GM23248 (cell line): ENCODE measurements around the gene FRMPD4. TPM values are rescaled to one million over a fixed set of nuclear protein-coding genes. Genes with fewer than 3 reads are reported as not detected.

Experiments used
- DNase-seq: peaks from one replicate; pipeline ENCODE4 v3.0.0-alpha.2; 2015
- H2AFZ ChIP-seq: fragments of 200-600 bp; sonication (generic); 2 replicates; pipeline ENCODE4 v1.6.1; 2016; ENCODE audit warnings: antibody characterized with exemption
- H3F3A ChIP-seq: fragments of 200-600 bp; sonication (generic); 2 replicates; pipeline ENCODE4 v1.6.1; 2016; ENCODE audit warnings: mild to moderate bottlenecking, antibody characterized with exemption, mixed run types; ENCODE audit not compliant: insufficient read depth
- H3K27ac ChIP-seq: fragments of 200-600 bp; sonication (generic); 2 replicates; pipeline ENCODE4 v1.5.1; 2016; ENCODE audit warnings: mild to moderate bottlenecking
- H3K27me3 ChIP-seq: fragments of 200-600 bp; sonication (generic); replicated peaks from 2 replicates; pipeline ENCODE4 v1.6.1; 2016; ENCODE audit warnings: mild to moderate bottlenecking; ENCODE audit not compliant: insufficient read depth
- H3K36me3 ChIP-seq: fragments of 200-600 bp; sonication (generic); 2 replicates; pipeline ENCODE4 v1.6.1; 2016; ENCODE audit warnings: low read depth, mild to moderate bottlenecking
- H3K4me1 ChIP-seq: fragments of 200-600 bp; sonication (generic); 2 replicates; pipeline ENCODE4 v1.6.1; 2016; ENCODE audit warnings: mild to moderate bottlenecking; ENCODE audit not compliant: insufficient read depth
- H3K4me2 ChIP-seq: fragments of 200-600 bp; sonication (generic); one replicate; pipeline ENCODE4 v1.6.1; 2016; ENCODE audit warnings: mild to moderate bottlenecking; ENCODE audit not compliant: unreplicated experiment
- H3K4me3 ChIP-seq: fragments of 200-600 bp; sonication (generic); 2 replicates; pipeline ENCODE4 v1.5.1; 2016; ENCODE audit warnings: mild to moderate bottlenecking
- H3K79me2 ChIP-seq: fragments of 200-600 bp; sonication (generic); 2 replicates; pipeline ENCODE4 v1.6.1; 2016; ENCODE audit warnings: mild to moderate bottlenecking; ENCODE audit not compliant: insufficient read depth
- H3K9ac ChIP-seq: fragments of 200-600 bp; sonication (generic); 2 replicates; pipeline ENCODE4 v1.6.1; 2016; ENCODE audit warnings: mild to moderate bottlenecking
- H3K9me2 ChIP-seq: fragments of 200-600 bp; sonication (generic); 2 replicates; pipeline ENCODE4 v1.6.1; 2016; ENCODE audit warnings: mixed run types, mild to moderate bottlenecking, moderate library complexity; ENCODE audit not compliant: insufficient read depth
- H3K9me3 ChIP-seq: fragments of 200-600 bp; sonication (generic); one replicate; pipeline ENCODE4 v1.6.1; 2017; ENCODE audit warnings: low read depth
- H4K20me1 ChIP-seq: fragments of 200-600 bp; sonication (generic); 2 replicates; pipeline ENCODE4 v1.6.0; 2016; ENCODE audit not compliant: insufficient read depth
- EZH2 ChIP-seq: fragments of 200-600 bp; sonication (generic); IDR thresholded peaks from 2 replicates; pipeline ENCODE4 v1.6.1; 2018; ENCODE audit warnings: antibody characterized with exemption, mild to moderate bottlenecking; ENCODE audit not compliant: insufficient read depth, poor library complexity, severe bottlenecking
- EZH2phosphoT487 ChIP-seq: fragments of 200-600 bp; sonication (generic); IDR thresholded peaks from 2 replicates; pipeline ENCODE4 v1.6.1; 2018; ENCODE audit warnings: antibody characterized with exemption, moderate library complexity, mild to moderate bottlenecking, low read depth; ENCODE audit not compliant: insufficient read depth
- WGBS, 2 experiments: methylation state at CpG; one replicate each; pipeline ENCODE4 v1.1.6; 2015 to 2017; ENCODE audit warnings: low lambda C conversion rate in 2 of 2, low coverage in 1 of 2; ENCODE audit errors: missing lambda C conversion rate in 2 of 2; 5-methylcytosine and 5-hydroxymethylcytosine counted together
- in situ Hi-C: fragments of 300-500 bp; cut with MboI; formaldehyde crosslinking; loops from 2 replicates; pipeline ENCODE4 v1.15.0; 2020
- polyA plus RNA-seq: library from polyadenylated mRNA; unstranded; fragments of >200 nt; fragmentation: Nextera tagmentation; extraction: Ambion mirVana; gene quantifications from 2 replicates; pipeline ENCODE4 v1.2.1, GENCODE V29; 2016
- total RNA-seq: library from RNA; depleted of rRNA; stranded (reverse); fragments of >200 nt; shearing (Covaris generic); gene quantifications from 2 replicates; pipeline ENCODE4 v1.2.3, GENCODE V29; 2014

Gene FRMPD4
- total and polyA plus RNA-seq, 2 experiments from 2014 or later = 0.04 TPM; not detected in 1

DNA sequence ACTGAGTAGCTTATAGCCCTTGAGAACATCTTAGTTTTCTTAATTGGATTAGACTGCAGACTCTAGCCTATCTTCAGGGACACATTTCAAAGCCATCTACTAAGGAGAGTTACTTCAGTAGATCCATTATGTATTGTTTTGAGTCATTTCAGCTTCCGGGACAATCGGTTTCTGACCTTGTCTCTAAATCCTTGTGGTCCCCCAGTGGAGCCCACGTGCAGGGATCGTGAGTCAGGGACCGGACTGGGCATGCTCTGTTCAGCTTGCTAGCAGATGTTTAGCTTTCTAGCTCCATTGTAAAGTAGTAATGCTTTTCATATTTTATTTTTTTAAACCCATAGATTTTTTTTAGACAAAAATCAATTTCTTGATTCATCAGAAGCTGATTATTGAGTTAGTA, 441.0 kb downstream of the FRMPD4 start:
- Histone ChIP-seq H3K27me3 (no peaks in the 10 kb centered on the region), H3K27ac (no peak overlapping the region), H2AFZ (no peak overlapping the region), H4K20me1 (no peaks in the 10 kb centered on the region), H3K36me3 (no peaks in the 10 kb centered on the region), H3F3A (no peaks in the 10 kb centered on the region), H3K9me3 (no peaks in the 10 kb centered on the region), H3K4me2 (no peak overlapping the region), H3K4me1 (no peaks in the 10 kb centered on the region), H3K9ac (no peak overlapping the region), H3K4me3 (no peak overlapping the region), H3K9me2 (no peaks in the 10 kb centered on the region), H3K79me2 (no peaks in the 10 kb centered on the region)
- DNase-seq = no peak
- TF ChIP-seq EZH2phosphoT487 = no peak
- WGBS, 2 experiments = 0 to 3% methylated on average over 5 of the region's 5 CpGs
- in situ Hi-C loops = no loop called here

- TF ChIP-seq EZH2 (no peak), EZH2phosphoT487 (no peak)
- Histone ChIP-seq H2AFZ (no peak overlapping the region), H3K4me2 (no peak overlapping the region), H3K4me3 (no peak overlapping the region), H4K20me1 (no peaks in the 10 kb centered on the region), H3F3A (no peaks in the 10 kb centered on the region), H3K9me2 (no peaks in the 10 kb centered on the region), H3K27me3 (no peaks in the 10 kb centered on the region), H3K36me3 (no peaks in the 10 kb centered on the region), H3K27ac (no peak overlapping the region), H3K4me1 (no peaks in the 10 kb centered on the region), H3K9ac (no peak overlapping the region), H3K79me2 (no peaks in the 10 kb centered on the region), H3K9me3 (no peaks in the 10 kb centered on the region)
- in situ Hi-C loops = no loop called here
- 9 to 10% methylated on average over 3 of the region's 3 CpGs for WGBS, 2 experiments
- no peak for DNase-seq
Measured at GRCh38 chrX:12580548-12580947, 442.3 kb downstream of the FRMPD4 start.

GRCh38 chrX:12581546-12581945, 443.3 kb downstream of the FRMPD4 start:
- H3K9ac ChIP-seq = no peak overlapping the region
- H3F3A ChIP-seq = no peaks in the 10 kb centered on the region
- WGBS, 2 experiments = 10 to 11% methylated on average over 4 of the region's 4 CpGs

DNA sequence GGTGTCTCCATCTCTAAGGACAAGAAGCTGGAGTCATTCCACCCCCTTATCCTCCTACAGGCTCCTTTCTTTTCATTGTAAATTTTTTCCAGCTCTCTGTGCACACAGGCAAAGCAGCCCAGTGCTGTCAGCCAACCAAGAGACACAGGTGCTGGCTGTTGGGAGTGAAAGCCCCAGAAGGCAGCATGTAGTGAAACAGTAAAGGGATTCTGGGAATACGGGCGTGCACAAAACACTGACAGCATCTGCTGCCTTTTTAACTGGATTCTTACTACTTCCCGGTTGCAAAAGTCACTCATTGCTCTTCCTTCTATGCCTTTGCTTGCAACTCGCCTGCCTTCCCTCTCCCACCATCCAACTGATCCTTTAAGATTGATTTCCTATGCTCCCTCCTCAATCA, 444.4 kb downstream of the FRMPD4 start:
- H3K9me2 ChIP-seq = no peaks in the 10 kb centered on the region
- no peak overlapping the region for H3K9ac ChIP-seq
- WGBS, 2 experiments = 6 to 9% methylated on average over 4 of the region's 4 CpGs
- DNase-seq = no peak
- H3K4me3 ChIP-seq = no peak overlapping the region
- H3F3A ChIP-seq = no peaks in the 10 kb centered on the region
- no peak overlapping the region for H3K27ac ChIP-seq
- no peaks in the 10 kb centered on the region for H3K27me3 ChIP-seq
- TF ChIP-seq EZH2phosphoT487 (no peak), EZH2 (no peak)
- no peaks in the 10 kb centered on the region for H4K20me1 ChIP-seq
- in situ Hi-C loops = no loop called here
- H3K36me3 ChIP-seq = no peaks in the 10 kb centered on the region
- H3K4me2 ChIP-seq = no peak overlapping the region
- no peaks in the 10 kb centered on the region for H3K79me2 ChIP-seq
- no peak overlapping the region for H2AFZ ChIP-seq
- H3K9me3 ChIP-seq = no peaks in the 10 kb centered on the region
- no peaks in the 10 kb centered on the region for H3K4me1 ChIP-seq

More at GRCh38 chrX:12581546-12581945, 443.3 kb downstream of the FRMPD4 start:
- Histone ChIP-seq H3K4me3 (no peak overlapping the region), H3K36me3 (no peaks in the 10 kb centered on the region), H4K20me1 (no peaks in the 10 kb centered on the region), H3K27me3 (no peaks in the 10 kb centered on the region), H2AFZ (no peak overlapping the region), H3K4me2 (no peak overlapping the region), H3K9me2 (no peaks in the 10 kb centered on the region), H3K4me1 (no peaks in the 10 kb centered on the region), H3K9me3 (no peaks in the 10 kb centered on the region), H3K27ac (no peak overlapping the region), H3K79me2 (no peaks in the 10 kb centered on the region)
- no peak for DNase-seq
- in situ Hi-C loops = no loop called here
- TF ChIP-seq EZH2 (no peak), EZH2phosphoT487 (no peak)

GRCh38 chrX:12583543-12583942, 445.3 kb downstream of the FRMPD4 start:
- no peak for DNase-seq
- no peak overlapping the region for H3K9ac ChIP-seq
- no peaks in the 10 kb centered on the region for H3F3A ChIP-seq
- H3K27me3 ChIP-seq = no peaks in the 10 kb centered on the region
- H3K79me2 ChIP-seq = no peaks in the 10 kb centered on the region
- H3K9me2 ChIP-seq = no peaks in the 10 kb centered on the region
- H3K4me3 ChIP-seq = no peak overlapping the region
- no peaks in the 10 kb centered on the region for H3K9me3 ChIP-seq
- TF ChIP-seq EZH2 (no peak), EZH2phosphoT487 (no peak)
- no peak overlapping the region for H2AFZ ChIP-seq
- in situ Hi-C loops = no loop called here
- no peak overlapping the region for H3K4me2 ChIP-seq
- H4K20me1 ChIP-seq = no peaks in the 10 kb centered on the region
- H3K36me3 ChIP-seq = no peaks in the 10 kb centered on the region
- H3K4me1 ChIP-seq = no peaks in the 10 kb centered on the region
- 61 to 66% methylated on average over 17 to 18 of the region's 25 CpGs for WGBS, 2 experiments
- no peak overlapping the region for H3K27ac ChIP-seq
